Anterior cingulate cortex (tissue), 58 donors: ENCODE results near the gene VAMP5.

Source experiments
- DNase-seq, 58 donors: peaks; one replicate each; lab custom pipeline; 2025; lab: John Stamatoyannopoulos, UW

VAMP5 gene

GRCh38 chr2:85619617-85620016 is 35.4 kb downstream of the VAMP5 start:
- DNase-seq, result no peak

- no peak for DNase-seq
Measured at GRCh38 chr2:85621338-85621737, 37.1 kb downstream of the VAMP5 start.

GRCh38 chr2:85623991-85624390 is 39.8 kb downstream of the VAMP5 start:
- no peak for DNase-seq

- no peak for DNase-seq
Measured at GRCh38 chr2:85628658-85629057, 44.4 kb downstream of the VAMP5 start.

- DNase-seq, result no peak
Measured at GRCh38 chr2:85631316-85631715, 47.1 kb downstream of the VAMP5 start.

GRCh38 chr2:85635011-85635410 is 50.8 kb downstream of the VAMP5 start:
- DNase-seq, result no peak

GRCh38 chr2:85635636-85636035 is 51.4 kb downstream of the VAMP5 start:
- no peak for DNase-seq

- DNase-seq, result no peak
Measured at GRCh38 chr2:85642725-85643124, 58.5 kb downstream of the VAMP5 start.
